Measurements from ENCODE around the gene SMIM41.

DNA sequence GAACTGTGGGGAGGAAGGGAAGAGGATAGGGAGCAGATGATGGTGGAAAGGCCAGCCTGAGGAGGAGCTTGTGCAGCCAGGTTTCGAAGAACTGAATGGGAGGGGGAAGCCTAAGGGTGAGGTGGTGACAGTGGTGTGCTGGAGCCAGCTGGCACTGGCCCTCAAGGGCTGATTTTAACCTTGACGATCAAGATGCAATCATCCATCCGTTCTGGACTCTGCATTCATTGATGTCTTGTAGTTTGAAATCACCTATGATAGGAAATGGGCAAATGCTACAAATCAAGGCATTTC is 12.5 kb upstream of the SMIM41 start:
- TF ChIP-seq EZH2 (IDR thresholded peaks at IDR 0.05; ENCODE audit: insufficient read depth, poor library complexity, severe bottlenecking), result no peak
- no peak for TF ChIP-seq EZH2phosphoT487 (IDR thresholded peaks at IDR 0.05; ENCODE audit: insufficient read depth, low read depth)
